Esophagus (tissue), 2 donors: Measurements from ENCODE around the gene NPNT. TPM values are rescaled to one million over a fixed set of nuclear protein-coding genes. Genes with fewer than 3 reads are reported as not detected.

ENCODE experiments used
- H3K27ac ChIP-seq, 2 donors: one replicate each; pipeline ENCODE4 v1.5.1; 2013; ENCODE audit warnings: low read depth in 2 of 2, mild to moderate bottlenecking in 2 of 2, inconsistent platforms in 1 of 2, low read length in 1 of 2, moderate library complexity in 1 of 2
- H3K27me3 ChIP-seq, 2 donors: one replicate each; pipeline ENCODE4 v1.6.1; 2013; ENCODE audit warnings: low read length in 2 of 2, control low read depth in 1 of 2, mild to moderate bottlenecking in 1 of 2; ENCODE audit not compliant: insufficient read depth in 2 of 2, control insufficient read depth in 1 of 2
- H3K36me3 ChIP-seq, 2 donors: one replicate each; pipeline ENCODE4 v1.6.1; 2013; ENCODE audit warnings: low read length in 1 of 2; ENCODE audit not compliant: control insufficient read depth in 2 of 2, insufficient read depth in 2 of 2
- H3K4me1 ChIP-seq, 2 donors: one replicate each; pipeline ENCODE4 v1.6.1; 2013; ENCODE audit warnings: low read length in 1 of 2; ENCODE audit not compliant: control insufficient read depth in 2 of 2, insufficient read depth in 2 of 2
- H3K4me3 ChIP-seq, 2 donors: one replicate each; pipeline ENCODE4 v1.5.1; 2013; ENCODE audit warnings: low read length in 2 of 2, mild to moderate bottlenecking in 2 of 2, low read depth in 1 of 2, moderate library complexity in 1 of 2
- H3K9me3 ChIP-seq, 2 donors: one replicate each; pipeline ENCODE4 v1.6.1; 2013; ENCODE audit warnings: mild to moderate bottlenecking in 2 of 2, low read depth in 1 of 2, low read length in 1 of 2, moderate library complexity in 1 of 2; ENCODE audit not compliant: control insufficient read depth in 2 of 2, insufficient read depth in 1 of 2
- WGBS, 2 donors: extraction: QIAGEN DNeasy Blood & Tissue Kit; methylation state at CpG; one replicate each; pipeline ENCODE4 v1.1.7; 2013; 5-methylcytosine and 5-hydroxymethylcytosine counted together
- polyA plus RNA-seq, 2 donors: library from polyadenylated mRNA; stranded (reverse); fragments of 200-250 nt; gene quantifications; one replicate each; pipeline ENCODE4 v1.2.3, GENCODE V29; 2013
- donor health status: healthy with polysubstance abuse.
- donor health status: Bipolar disorder and iron deficiency.

Gene NPNT
- polyA plus RNA-seq, 2 donors = 11.2 to 15.6 TPM

GRCh38 chr4:105937759-105938158, 42.5 kb downstream of the NPNT start:
- H3K36me3 ChIP-seq = no peaks in the 10 kb centered on the region
- 82 to 95% methylated on average over 1 of the region's 1 CpG for WGBS, 2 donors
- H3K9me3 ChIP-seq = no peaks in the 10 kb centered on the region
- no peak overlapping the region for H3K27ac ChIP-seq
- no peaks in the 10 kb centered on the region for H3K27me3 ChIP-seq
- H3K4me3 ChIP-seq = no peak overlapping the region
- H3K4me1 ChIP-seq = no peaks in the 10 kb centered on the region

DNA sequence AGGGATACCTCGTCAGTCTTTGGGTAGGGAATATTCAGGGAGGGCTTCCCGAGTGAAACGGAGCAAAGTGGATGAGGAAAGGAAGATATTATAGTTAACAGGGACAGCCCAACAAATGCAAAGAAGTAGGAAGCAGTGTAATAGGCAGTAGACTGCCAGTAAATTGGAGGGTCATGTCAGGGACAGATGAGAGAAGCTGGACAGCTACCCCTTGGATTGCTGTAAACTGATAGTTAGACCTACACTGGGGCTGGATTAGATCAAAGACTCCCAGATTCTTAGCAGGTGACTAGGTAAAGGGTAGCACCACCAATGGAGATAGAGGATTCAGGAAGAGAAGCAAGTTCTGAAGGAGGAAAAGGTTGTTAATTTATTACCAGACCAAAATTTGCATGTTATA, 48.0 kb downstream of the NPNT start:
- Histone ChIP-seq H3K27me3 (no peaks in the 10 kb centered on the region), H3K27ac (no peak overlapping the region), H3K36me3 (no peaks in the 10 kb centered on the region), H3K4me3 (no peak overlapping the region), H3K4me1 (no peaks in the 10 kb centered on the region), H3K9me3 (no peaks in the 10 kb centered on the region)
- 92 to 94% methylated on average over 3 of the region's 3 CpGs for WGBS, 2 donors

DNA sequence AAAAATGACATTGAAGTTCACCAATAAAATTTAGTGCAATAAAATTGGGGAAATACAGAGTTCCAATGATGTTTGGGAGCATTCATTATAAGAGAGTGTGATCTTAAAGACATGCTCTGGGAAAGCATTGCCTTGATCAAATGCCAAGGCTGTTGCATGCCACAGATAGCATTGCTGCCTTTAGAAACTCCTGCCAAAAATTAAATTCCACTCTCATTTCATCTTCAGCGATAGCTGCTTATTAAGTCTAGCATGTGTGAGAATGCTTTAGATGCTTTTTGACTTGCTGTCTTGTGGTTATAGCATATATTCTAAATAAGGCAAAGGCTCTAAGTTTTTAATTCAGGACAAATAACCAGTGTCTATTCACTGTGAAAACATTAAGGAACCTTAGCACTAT, 49.3 kb downstream of the NPNT start:
- 20 to 41% methylated on average over 1 of the region's 1 CpG for WGBS, 2 donors
- Histone ChIP-seq H3K4me1 (no peaks in the 10 kb centered on the region), H3K27me3 (no peaks in the 10 kb centered on the region), H3K4me3 (no peak overlapping the region), H3K27ac (no peak overlapping the region), H3K36me3 (no peaks in the 10 kb centered on the region), H3K9me3 (no peaks in the 10 kb centered on the region)

- no peaks in the 10 kb centered on the region for H3K27me3 ChIP-seq
- H3K4me1 ChIP-seq = no peaks in the 10 kb centered on the region
- H3K4me3 ChIP-seq = no peak overlapping the region
- no peaks in the 10 kb centered on the region for H3K36me3 ChIP-seq
- 83 to 84% methylated on average over 3 of the region's 3 CpGs for WGBS, 2 donors
- no peaks in the 10 kb centered on the region for H3K9me3 ChIP-seq
- H3K27ac ChIP-seq = no peak overlapping the region
Measured at GRCh38 chr4:105946771-105947170, 51.5 kb downstream of the NPNT start.

GRCh38 chr4:105950701-105951100, 55.4 kb downstream of the NPNT start:
- Histone ChIP-seq H3K36me3 (no peaks in the 10 kb centered on the region), H3K9me3 (no peaks in the 10 kb centered on the region), H3K4me3 (no peak overlapping the region), H3K27me3 (no peaks in the 10 kb centered on the region), H3K27ac (no peak overlapping the region), H3K4me1 (no peaks in the 10 kb centered on the region)
- WGBS, 2 donors = 91 to 95% methylated on average over 5 of the region's 5 CpGs

GRCh38 chr4:105951198-105951597, 55.9 kb downstream of the NPNT start:
- no peaks in the 10 kb centered on the region for H3K36me3 ChIP-seq
- no peaks in the 10 kb centered on the region for H3K9me3 ChIP-seq
- H3K4me1 ChIP-seq = no peaks in the 10 kb centered on the region
- no peaks in the 10 kb centered on the region for H3K27me3 ChIP-seq
- WGBS, 2 donors = 56 to 58% methylated on average over 3 of the region's 3 CpGs
- no peak overlapping the region for H3K27ac ChIP-seq
- no peak overlapping the region for H3K4me3 ChIP-seq

GRCh38 chr4:105952591-105952990, 57.3 kb downstream of the NPNT start:
- Histone ChIP-seq H3K4me3 (no peak overlapping the region), H3K9me3 (no peaks in the 10 kb centered on the region), H3K36me3 (no peaks in the 10 kb centered on the region), H3K27ac (no peak overlapping the region), H3K27me3 (no peaks in the 10 kb centered on the region), H3K4me1 (no peaks in the 10 kb centered on the region)
- 85 to 92% methylated on average over 3 of the region's 3 CpGs for WGBS, 2 donors

DNA sequence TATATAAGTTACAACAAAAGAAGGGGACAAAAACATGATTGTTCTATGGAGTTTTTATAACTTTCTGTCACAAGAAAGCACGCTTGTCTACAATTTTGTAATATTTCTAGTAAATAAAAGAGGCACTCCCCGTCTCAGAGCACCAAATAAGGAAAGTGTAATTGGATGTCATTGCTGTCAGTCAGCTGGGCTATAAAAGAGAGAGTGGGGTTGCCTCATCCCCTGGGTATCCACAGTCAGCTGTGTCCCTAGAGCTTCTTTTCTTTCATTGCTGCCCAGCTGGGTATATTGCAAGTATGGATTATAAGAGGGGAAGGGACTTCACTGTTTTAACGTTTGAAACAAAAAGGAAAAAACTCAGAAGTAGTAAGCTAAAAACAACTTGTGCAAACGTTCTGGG, 61.3 kb downstream of the NPNT start:
- no peak overlapping the region for H3K4me3 ChIP-seq
- no peaks in the 10 kb centered on the region for H3K27me3 ChIP-seq
- 59 to 65% methylated on average over 4 of the region's 4 CpGs for WGBS, 2 donors
- no peak overlapping the region for H3K27ac ChIP-seq
- no peaks in the 10 kb centered on the region for H3K9me3 ChIP-seq
- H3K36me3 ChIP-seq = no peaks in the 10 kb centered on the region
- no peaks in the 10 kb centered on the region for H3K4me1 ChIP-seq

DNA sequence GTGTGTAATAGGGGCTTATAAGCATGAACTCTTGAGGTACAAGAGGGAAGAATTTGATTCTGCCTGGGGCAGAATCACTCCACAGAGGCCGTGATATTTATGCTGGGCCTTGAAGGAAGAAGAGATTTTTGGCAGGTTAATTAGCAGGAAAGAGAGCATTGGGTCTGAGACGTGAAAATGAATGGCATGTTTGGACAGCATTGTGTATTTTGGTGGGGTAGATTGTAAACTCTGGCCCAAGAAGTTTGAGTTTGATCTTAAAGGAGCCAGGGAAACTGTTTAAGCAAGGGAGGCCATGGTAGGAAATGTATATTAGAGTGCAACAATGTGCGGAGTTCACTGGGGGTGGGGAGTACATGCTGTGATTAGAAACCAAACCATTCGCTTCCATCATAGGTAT, 62.4 kb downstream of the NPNT start:
- WGBS, 2 donors = 58 to 69% methylated on average over 4 of the region's 4 CpGs
- Histone ChIP-seq H3K36me3 (no peaks in the 10 kb centered on the region), H3K27ac (no peak overlapping the region), H3K27me3 (no peaks in the 10 kb centered on the region), H3K9me3 (no peaks in the 10 kb centered on the region), H3K4me3 (no peak overlapping the region), H3K4me1 (no peaks in the 10 kb centered on the region)

DNA sequence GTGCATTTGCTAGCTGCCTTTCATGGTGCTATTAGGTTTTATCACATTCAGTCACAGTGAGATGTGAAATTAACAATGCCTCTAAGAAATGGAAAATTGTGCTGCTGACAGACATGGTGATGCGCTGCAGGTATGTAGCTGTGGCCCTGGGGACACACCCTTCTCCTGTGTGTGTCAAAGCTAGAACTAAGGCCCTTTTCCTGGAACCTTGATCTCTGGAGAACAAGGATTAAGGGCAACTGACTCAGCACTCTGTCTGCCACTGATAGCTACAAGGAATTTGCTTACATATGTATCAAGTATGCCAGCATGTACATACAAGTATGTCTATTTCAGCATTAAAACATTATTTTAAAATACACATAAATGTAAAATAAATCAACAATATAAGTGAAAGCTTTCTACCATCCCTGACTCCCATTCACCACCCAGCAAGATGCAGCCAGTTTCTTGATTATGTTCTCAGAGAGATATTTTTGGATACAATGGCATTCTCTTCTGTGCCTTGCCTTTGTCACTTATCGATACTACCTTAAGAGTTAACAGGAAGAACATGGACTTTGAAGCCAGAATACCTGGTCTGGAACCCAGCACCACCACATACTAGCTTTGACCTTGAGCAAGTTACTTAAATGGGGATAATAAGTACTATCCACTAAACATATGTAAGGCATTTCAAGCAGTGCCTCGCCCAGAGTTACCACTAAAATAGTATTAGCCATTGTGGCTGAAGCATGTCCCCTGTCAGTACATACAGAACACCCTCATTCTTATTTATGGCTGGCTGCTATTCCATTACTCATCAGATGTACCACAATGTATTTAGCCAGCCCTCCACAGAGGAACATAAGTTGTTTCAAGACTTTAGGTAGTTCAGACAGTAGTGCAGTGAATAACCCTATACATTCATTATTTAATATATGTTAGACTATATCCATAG, 68.5 kb downstream of the NPNT start:
- H3K27me3 ChIP-seq = no peaks in the 10 kb centered on the region
- H3K4me3 ChIP-seq = no peak overlapping the region
- no peaks in the 10 kb centered on the region for H3K4me1 ChIP-seq
- 74 to 82% methylated on average over 3 of the region's 3 CpGs for WGBS, 2 donors
- H3K27ac ChIP-seq = peak overlapping the region; percentile 2 to 49
- no peaks in the 10 kb centered on the region for H3K9me3 ChIP-seq
- H3K36me3 ChIP-seq = no peaks in the 10 kb centered on the region
